Measurements from ENCODE around the gene ABCF2.

Gene ABCF2

GRCh38 chr7:151192002-151192539 lies 34.9 kb downstream of the ABCF2 start:
- DNase-seq: no peak

GRCh38 chr7:151191544-151191943 lies 35.5 kb downstream of the ABCF2 start:
- no peak for DNase-seq

- DNase-seq: no peak
Measured at GRCh38 chr7:151189038-151189437, 38.0 kb downstream of the ABCF2 start.

- no peak for DNase-seq
Measured at GRCh38 chr7:151188252-151188542, 38.8 kb downstream of the ABCF2 start.

GRCh38 chr7:151187409-151188251 lies 39.4 kb downstream of the ABCF2 start:
- DNase-seq: no peak

GRCh38 chr7:151186640-151187408 lies 40.2 kb downstream of the ABCF2 start, which contains the start of gene ASB10:
Gene ASB10 (minus strand): TSS chr7:151187250. CDS start chr7:151187130, 120 bp downstream.
- no peak for DNase-seq

- no peak for DNase-seq
Measured at GRCh38 chr7:151185762-151186639, 41.0 kb downstream of the ABCF2 start.

GRCh38 chr7:151181011-151181431 lies 46.0 kb downstream of the ABCF2 start:
- no peak for DNase-seq

- DNase-seq: no peak
Measured at GRCh38 chr7:151179946-151180345, 47.1 kb downstream of the ABCF2 start.

GRCh38 chr7:151179287-151179860 lies 47.6 kb downstream of the ABCF2 start:
- DNase-seq: no peak

- DNase-seq: no peak
Measured at GRCh38 chr7:151178831-151179230, 48.2 kb downstream of the ABCF2 start.

- peak; percentile 7 for DNase-seq
Measured at GRCh38 chr7:151178236-151178635, 48.8 kb downstream of the ABCF2 start.

GRCh38 chr7:151177310-151177709 lies 49.7 kb downstream of the ABCF2 start:
- DNase-seq: peak; percentile 19

GRCh38 chr7:151176401-151176800 lies 50.6 kb downstream of the ABCF2 start:
- no peak for DNase-seq

- DNase-seq: no peak
Measured at GRCh38 chr7:151175793-151176311, 51.2 kb downstream of the ABCF2 start.

GRCh38 chr7:151175047-151175792 lies 51.8 kb downstream of the ABCF2 start:
- DNase-seq: no peak

GRCh38 chr7:151174246-151175046 lies 52.6 kb downstream of the ABCF2 start:
- DNase-seq: peak; percentile 76

GRCh38 chr7:151173386-151174245 lies 53.4 kb downstream of the ABCF2 start:
- no peak for DNase-seq

Data from activated CD8-positive, alpha-beta memory T cell treated with anti-CD3 and anti-CD28 coated beads for 24 hours (primary cell).